Measurements from ENCODE around the gene BCDIN3D. TPM values are rescaled to one million over a fixed set of nuclear protein-coding genes. Genes with fewer than 3 reads are reported as not detected.

The BCDIN3D gene
- total and polyA plus RNA-seq, 2 experiments from 2014 or later: 3.5 to 5.6 TPM

- H3K4me1 ChIP-seq (ENCODE audit: insufficient read depth): peaks cover 6% of the 10 kb centered on the region
- no peak overlapping the region for H3K27ac ChIP-seq
- peaks cover 18% of the 10 kb centered on the region for H3K79me2 ChIP-seq
- no peak overlapping the region for H3K4me2 ChIP-seq
- H4K20me1 ChIP-seq (ENCODE audit: insufficient read depth, poor library complexity, severe bottlenecking): peaks cover 9% of the 10 kb centered on the region
- H3K9me2 ChIP-seq (replicated peaks; ENCODE audit: insufficient read depth): no peaks in the 10 kb centered on the region
- no peak overlapping the region for H3K4me3 ChIP-seq
- no peaks in the 10 kb centered on the region for H3K9me3 ChIP-seq (ENCODE audit: low read depth)
- no peaks in the 10 kb centered on the region for H3K27me3 ChIP-seq
- WGBS (ENCODE audit: low lambda C conversion rate, missing lambda C conversion rate): 94% methylated on average over 12 of the region's 12 CpGs
- DNase-seq (ENCODE audit: low spot score): no peak
- no peaks in the 10 kb centered on the region for H3K36me3 ChIP-seq (replicated peaks; ENCODE audit: insufficient read depth, low read depth)
- TF ChIP-seq, protein P1, sequence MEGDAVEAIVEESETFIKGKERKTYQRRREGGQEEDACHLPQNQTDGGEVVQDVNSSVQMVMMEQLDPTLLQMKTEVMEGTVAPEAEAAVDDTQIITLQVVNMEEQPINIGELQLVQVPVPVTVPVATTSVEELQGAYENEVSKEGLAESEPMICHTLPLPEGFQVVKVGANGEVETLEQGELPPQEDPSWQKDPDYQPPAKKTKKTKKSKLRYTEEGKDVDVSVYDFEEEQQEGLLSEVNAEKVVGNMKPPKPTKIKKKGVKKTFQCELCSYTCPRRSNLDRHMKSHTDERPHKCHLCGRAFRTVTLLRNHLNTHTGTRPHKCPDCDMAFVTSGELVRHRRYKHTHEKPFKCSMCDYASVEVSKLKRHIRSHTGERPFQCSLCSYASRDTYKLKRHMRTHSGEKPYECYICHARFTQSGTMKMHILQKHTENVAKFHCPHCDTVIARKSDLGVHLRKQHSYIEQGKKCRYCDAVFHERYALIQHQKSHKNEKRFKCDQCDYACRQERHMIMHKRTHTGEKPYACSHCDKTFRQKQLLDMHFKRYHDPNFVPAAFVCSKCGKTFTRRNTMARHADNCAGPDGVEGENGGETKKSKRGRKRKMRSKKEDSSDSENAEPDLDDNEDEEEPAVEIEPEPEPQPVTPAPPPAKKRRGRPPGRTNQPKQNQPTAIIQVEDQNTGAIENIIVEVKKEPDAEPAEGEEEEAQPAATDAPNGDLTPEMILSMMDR (IDR thresholded peaks at IDR 0.05; ENCODE audit: poor library complexity): no peak
- TF ChIP-seq EZH2 (IDR thresholded peaks at IDR 0.05; ENCODE audit: borderline replicate concordance): no peak
- TF ChIP-seq EZH2phosphoT487 (IDR thresholded peaks at IDR 0.05; ENCODE audit: low read depth, severe bottlenecking, unreplicated experiment): no peak
- H2AFZ ChIP-seq: no peak overlapping the region
These were observed 39.0 kb downstream of the BCDIN3D start for GRCh38 chr12:49803693-49804450.

GRCh38 chr12:49801141-49802063 lies 41.5 kb downstream of the BCDIN3D start:
- Histone ChIP-seq H3K9me2 (replicated peaks; ENCODE audit: insufficient read depth) (no peaks in the 10 kb centered on the region), H3K27ac (no peak overlapping the region), H3K4me1 (ENCODE audit: insufficient read depth) (no peaks in the 10 kb centered on the region), H3K79me2 (peaks cover 2% of the 10 kb centered on the region), H3K4me2 (no peak overlapping the region), H4K20me1 (ENCODE audit: insufficient read depth, poor library complexity, severe bottlenecking) (no peaks in the 10 kb centered on the region), H3K4me3 (no peak overlapping the region), H3K36me3 (replicated peaks; ENCODE audit: insufficient read depth, low read depth) (no peaks in the 10 kb centered on the region), H3K9me3 (ENCODE audit: low read depth) (no peaks in the 10 kb centered on the region), H3K27me3 (no peaks in the 10 kb centered on the region), H2AFZ (no peak overlapping the region)
- no peak for DNase-seq (ENCODE audit: low spot score)
- 92% methylated on average over 17 of the region's 17 CpGs for WGBS (ENCODE audit: low lambda C conversion rate, missing lambda C conversion rate)
- no peak for TF ChIP-seq EZH2 (IDR thresholded peaks at IDR 0.05; ENCODE audit: borderline replicate concordance)
- TF ChIP-seq, protein P1 (IDR thresholded peaks at IDR 0.05; ENCODE audit: poor library complexity): no peak
- no peak for TF ChIP-seq EZH2phosphoT487 (IDR thresholded peaks at IDR 0.05; ENCODE audit: low read depth, severe bottlenecking, unreplicated experiment)

DNA sequence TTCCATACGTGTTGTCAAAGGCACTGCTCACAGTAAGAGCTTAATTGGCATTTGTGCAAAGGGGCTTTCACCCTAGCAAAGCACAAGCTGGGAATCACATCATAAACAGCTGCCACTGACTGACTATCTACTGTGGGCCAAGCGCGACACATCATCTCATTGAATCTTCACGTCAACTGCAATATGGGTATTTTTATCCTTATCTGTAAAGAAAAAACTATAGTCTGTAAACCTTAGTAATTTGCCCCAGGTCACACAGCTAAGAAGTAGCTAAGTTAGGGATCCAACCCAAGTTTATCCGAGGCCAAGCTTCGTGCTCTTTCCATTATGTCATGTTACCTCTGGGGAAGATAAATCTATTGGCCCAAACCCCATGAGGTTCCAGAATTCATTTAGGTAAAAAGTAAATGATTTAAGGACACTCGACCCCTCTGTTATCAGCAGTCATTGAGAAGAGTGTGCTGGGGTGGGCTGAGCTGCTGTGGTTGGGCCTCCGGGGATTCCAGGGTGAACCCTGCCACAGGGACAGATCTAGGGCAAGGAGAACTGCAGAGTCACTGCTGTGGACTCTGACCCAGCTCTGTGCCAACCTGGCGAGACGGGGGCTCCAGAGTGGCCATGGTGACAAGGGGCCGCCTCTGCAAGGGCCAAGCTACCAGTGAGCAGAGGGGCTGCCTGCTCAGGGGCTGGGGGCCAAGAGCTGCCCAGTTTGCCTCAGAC lies 42.3 kb downstream of the BCDIN3D start:
- no peak overlapping the region for H3K4me2 ChIP-seq
- H3K4me1 ChIP-seq (ENCODE audit: insufficient read depth): no peaks in the 10 kb centered on the region
- no peaks in the 10 kb centered on the region for H3K79me2 ChIP-seq
- no peaks in the 10 kb centered on the region for H3K36me3 ChIP-seq (replicated peaks; ENCODE audit: insufficient read depth, low read depth)
- no peak overlapping the region for H2AFZ ChIP-seq
- no peak overlapping the region for H3K27ac ChIP-seq
- H3K9me3 ChIP-seq (ENCODE audit: low read depth): no peaks in the 10 kb centered on the region
- DNase-seq (ENCODE audit: low spot score): no peak
- no peaks in the 10 kb centered on the region for H4K20me1 ChIP-seq (ENCODE audit: insufficient read depth, poor library complexity, severe bottlenecking)
- no peaks in the 10 kb centered on the region for H3K27me3 ChIP-seq
- 92% methylated on average over 11 of the region's 11 CpGs for WGBS (ENCODE audit: low lambda C conversion rate, missing lambda C conversion rate)
- H3K9me2 ChIP-seq (replicated peaks; ENCODE audit: insufficient read depth): no peaks in the 10 kb centered on the region
- no peak overlapping the region for H3K4me3 ChIP-seq
- TF ChIP-seq EZH2 (IDR thresholded peaks at IDR 0.05; ENCODE audit: borderline replicate concordance) (no peak), EZH2phosphoT487 (IDR thresholded peaks at IDR 0.05; ENCODE audit: low read depth, severe bottlenecking, unreplicated experiment) (no peak)
- TF ChIP-seq, protein P1 (IDR thresholded peaks at IDR 0.05; ENCODE audit: poor library complexity): no peak

All from hepatocyte (in vitro differentiated cells).